Left ventricle myocardium inferior (tissue), 1 donor: ENCODE measurements around the gene NOS1AP. TPM values are rescaled to one million over a fixed set of nuclear protein-coding genes. Genes with fewer than 3 reads are reported as not detected.

Experiments used
- DNase-seq: peaks from one replicate; pipeline ENCODE4 v3.0.0-alpha.2; 2020
- H3K27ac ChIP-seq: fragments of 200-600 bp; replicated peaks from 2 replicates; pipeline ENCODE4 v1.8.0; 2021
- H3K27me3 ChIP-seq: fragments of 200-600 bp; 2 replicates; pipeline ENCODE4 v1.8.0; 2021; ENCODE audit warnings: low read depth
- H3K36me3 ChIP-seq: fragments of 200-600 bp; 2 replicates; pipeline ENCODE4 v1.8.0; 2021
- H3K4me1 ChIP-seq: fragments of 200-600 bp; 2 replicates; pipeline ENCODE4 v1.8.0; 2021
- H3K4me3 ChIP-seq: fragments of 200-600 bp; 2 replicates; pipeline ENCODE4 v1.8.0; 2021; ENCODE audit warnings: mild to moderate bottlenecking, moderate library complexity
- H3K9me3 ChIP-seq: fragments of 200-600 bp; replicated peaks from 2 replicates; pipeline ENCODE4 v1.8.0; 2021
- CTCF ChIP-seq: fragments of 200-600 bp; IDR thresholded peaks from 2 replicates; pipeline ENCODE4 v1.8.0; 2021; ENCODE audit warnings: antibody characterized with exemption, mild to moderate bottlenecking, borderline replicate concordance
- intact Hi-C: fragments of 100-400 bp; cut with micrococcal nuclease; formaldehyde crosslinking; loops from one replicate; pipeline ENCODE4 v1.11.0; 2022
- total RNA-seq: library from RNA; stranded (reverse); fragmentation: NEBNext Ultra II Directional; extraction: Animal tissue kit (Norgen Biotek cat#: 25700); gene quantifications from one replicate; pipeline ENCODE4 v1.2.1, GENCODE V29; 2021
- donor health status: DM: no; HTN: yes; CAD: no; lungs with severe emphysema.

The NOS1AP gene
- total RNA-seq, 1 donor from 2014 or later, result 6.2 TPM

DNA sequence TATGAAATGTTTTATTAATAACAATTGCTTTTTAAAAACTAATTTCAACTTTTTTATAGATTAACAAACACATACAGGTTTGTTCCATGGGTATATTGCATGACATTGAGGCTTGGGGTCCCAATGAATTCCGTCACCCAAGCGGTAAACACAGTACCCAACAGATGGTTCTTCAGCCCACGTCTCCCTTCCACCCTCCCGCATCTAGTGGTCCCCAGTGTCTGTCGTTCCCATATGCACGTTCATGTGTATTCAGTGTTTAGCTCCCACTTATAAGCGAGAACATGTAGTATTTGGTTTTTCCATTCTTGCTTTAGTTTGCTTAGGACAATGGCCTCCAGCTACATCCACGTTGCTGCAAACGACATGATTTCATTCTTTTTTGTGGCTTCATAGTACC is 48.6 kb downstream of the NOS1AP start:
- H3K4me3 ChIP-seq, result no peak overlapping the region
- no peak overlapping the region for H3K27ac ChIP-seq
- intact Hi-C loops, result no loop called here
- TF ChIP-seq CTCF, result no peak
- no peak for DNase-seq
- peaks cover 12% of the 10 kb centered on the region for H3K4me1 ChIP-seq
- H3K9me3 ChIP-seq, result no peaks in the 10 kb centered on the region
- H3K27me3 ChIP-seq, result no peaks in the 10 kb centered on the region
- H3K36me3 ChIP-seq, result no peaks in the 10 kb centered on the region

DNA sequence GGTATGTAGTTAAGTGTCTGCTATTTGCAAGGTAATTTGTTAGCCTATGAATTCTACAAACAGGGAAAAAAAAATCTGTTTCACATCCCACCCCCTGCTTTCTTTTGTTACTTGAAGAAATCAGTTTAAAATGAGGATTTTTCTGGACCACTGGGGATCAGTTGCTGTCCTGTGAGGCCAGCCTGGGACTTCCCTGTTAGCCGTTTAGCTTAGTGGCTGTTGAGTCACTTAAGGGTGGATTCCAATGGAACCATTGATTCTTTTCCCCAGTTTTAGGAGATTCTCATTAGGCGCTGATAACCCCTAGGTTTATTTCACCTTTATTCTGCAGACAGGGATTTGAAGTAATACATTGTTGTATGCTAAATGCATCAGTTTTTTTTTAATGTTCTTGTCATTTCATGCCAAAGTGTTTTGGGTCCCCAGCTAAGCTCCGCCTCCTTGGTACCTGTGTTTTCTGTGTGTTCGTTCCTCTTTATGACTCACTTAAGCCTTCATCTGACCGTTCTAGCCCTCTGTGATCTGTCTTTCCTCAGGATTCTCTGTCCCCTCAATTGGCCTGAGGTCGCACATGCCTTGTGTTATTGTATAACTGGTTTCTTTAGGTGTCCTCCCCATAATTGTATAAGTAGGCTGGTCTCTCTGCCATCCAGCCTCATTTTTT is 59.3 kb downstream of the NOS1AP start:
- TF ChIP-seq CTCF, result no peak
- intact Hi-C loops, result no loop called here
- Histone ChIP-seq H3K27ac (no peak overlapping the region), H3K36me3 (no peaks in the 10 kb centered on the region), H3K27me3 (no peaks in the 10 kb centered on the region), H3K9me3 (peaks cover 11% of the 10 kb centered on the region), H3K4me3 (no peak overlapping the region), H3K4me1 (peaks cover 37% of the 10 kb centered on the region)
- no peak for DNase-seq

DNA sequence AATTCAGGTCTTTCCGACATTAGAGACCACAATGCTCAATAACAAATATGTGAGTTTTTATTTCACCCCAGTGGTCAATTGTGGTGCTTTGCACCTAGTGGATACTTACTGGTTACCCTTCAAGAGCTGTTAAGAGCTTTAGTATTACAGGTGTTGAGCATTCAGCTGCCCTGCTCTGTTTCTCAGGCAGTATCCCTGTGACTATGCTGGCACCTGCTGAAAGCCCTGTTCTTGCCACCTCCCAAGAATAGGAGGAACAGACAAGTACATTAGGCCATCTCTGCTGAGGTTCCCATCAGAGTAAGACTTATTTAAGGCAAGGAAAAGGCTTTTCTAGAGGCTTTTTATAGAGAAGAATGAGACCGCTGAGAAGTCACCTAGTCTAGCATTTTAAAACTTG is 60.8 kb downstream of the NOS1AP start:
- Histone ChIP-seq H3K9me3 (peaks cover 9% of the 10 kb centered on the region), H3K4me3 (no peak overlapping the region), H3K36me3 (no peaks in the 10 kb centered on the region), H3K27me3 (no peaks in the 10 kb centered on the region), H3K4me1 (peaks cover 49% of the 10 kb centered on the region), H3K27ac (no peak overlapping the region)
- TF ChIP-seq CTCF, result no peak
- DNase-seq, result no peak
- intact Hi-C loops, result no loop called here

GRCh38 chr1:162131400-162132321 is 62.2 kb downstream of the NOS1AP start:
- Histone ChIP-seq H3K27me3 (no peaks in the 10 kb centered on the region), H3K4me1 (peaks cover 57% of the 10 kb centered on the region), H3K36me3 (no peaks in the 10 kb centered on the region), H3K27ac (peak overlapping the region; percentile 70), H3K9me3 (no peaks in the 10 kb centered on the region), H3K4me3 (no peak overlapping the region)
- TF ChIP-seq CTCF, result no peak
- intact Hi-C loops, result no loop called here
- DNase-seq, result no peak

GRCh38 chr1:162133566-162133965 is 64.1 kb downstream of the NOS1AP start:
- no peak for TF ChIP-seq CTCF

More at GRCh38 chr1:162133566-162133965, 64.1 kb downstream of the NOS1AP start:
- Histone ChIP-seq H3K9me3 (no peaks in the 10 kb centered on the region), H3K27me3 (no peaks in the 10 kb centered on the region), H3K4me1 (peaks cover 73% of the 10 kb centered on the region), H3K4me3 (no peak overlapping the region), H3K36me3 (no peaks in the 10 kb centered on the region), H3K27ac (peak overlapping the region; percentile 3)
- DNase-seq, result no peak
- intact Hi-C loops, result no loop called here
